ENCODE data around the gene RAD51B. TPM values are rescaled to one million over a fixed set of nuclear protein-coding genes. Genes with fewer than 3 reads are reported as not detected.
A peak's percentile ranks its signal among the peaks of the same experiment; 100 is the strongest.

RAD51B gene
- polyA plus RNA-seq, 3 donors, result 3.6 to 11.6 (median 9.4) TPM

- H3K79me2 ChIP-seq (ENCODE audit: insufficient read depth, low read length), result no peaks in the 10 kb centered on the region
- no peaks in the 10 kb centered on the region for H3K9me3 ChIP-seq (replicated peaks in 1 of 2; ENCODE audit: control insufficient read depth in 1 of 2, insufficient read depth in 1 of 2, low read length in 2 of 2)
- Mint-ChIP-seq H3K9me3 (peaks cover 0 to 6% (median 0%) of the 10 kb centered on the region in 7 donors), H3K4me3 (peak overlapping the region in 1 of 2 donors; percentile 8), H3K27me3 (ENCODE audit: low read depth in 3 of 3) (peaks cover 0 to 6% (median 0%) of the 10 kb centered on the region in 3 donors), H3K27ac (peak overlapping the region; percentile 85 to 95 (median 92)), H3K4me1 (peaks cover 63% of the 10 kb centered on the region), H3K36me3 (peaks cover 7 to 13% of the 10 kb centered on the region in 2 donors)
- H3K36me3 ChIP-seq (replicated peaks in 1 of 2; ENCODE audit: control insufficient read depth in 1 of 2, insufficient read depth in 2 of 2, low read length in 2 of 2), result no peaks in the 10 kb centered on the region
- H3K9ac ChIP-seq (ENCODE audit: insufficient read depth, low read length, poor library complexity, severe bottlenecking), result no peak overlapping the region
- peaks cover 63 to 73% of the 10 kb centered on the region in 2 donors for H3K4me1 ChIP-seq (ENCODE audit: control insufficient read depth in 1 of 2, insufficient read depth in 2 of 2, low read length in 2 of 2)
- H2AFZ ChIP-seq (ENCODE audit: insufficient read depth, low read depth, low read length, poor library complexity, severe bottlenecking), result peak overlapping the region; percentile 54
- TF ChIP-seq CTCF (IDR thresholded peaks at IDR 0.05), result no peak
- H3K4me2 ChIP-seq (replicated peaks; ENCODE audit: extremely low read depth, low read length, poor library complexity, severe bottlenecking), result peak overlapping the region; percentile 54
- H3K4me3 ChIP-seq (replicated peaks in 1 of 3; ENCODE audit: low read depth in 2 of 3, low read length in 3 of 3), result peak overlapping the region in 1 of 3 experiments; percentile 46
- peak overlapping the region; percentile 0 to 90 for H3K27ac ChIP-seq (ENCODE audit: low read depth in 1 of 2, low read length in 2 of 2)
- H4K20me1 ChIP-seq (ENCODE audit: insufficient read depth, low read length), result no peaks in the 10 kb centered on the region
- WGBS (ENCODE audit: insufficient coverage), result no CpG with 5 or more reads among the region's 2 CpGs
- intact Hi-C loops (cut with micrococcal nuclease), result loop anchor here in 1 of 2 donors (10.0 kb wide), 1 partner anchor 297 kb away; no protein-coding TSS in a partner anchor
- peak; percentile 87 to 96 (median 93) for DNase-seq
- no peaks in the 10 kb centered on the region for H3K27me3 ChIP-seq (ENCODE audit: control insufficient read depth in 2 of 2, insufficient read depth in 2 of 2, low read length in 2 of 2)
Measured at GRCh38 chr14:68268197-68268596, 448.6 kb downstream of the RAD51B start.

- intact Hi-C loops (cut with micrococcal nuclease), result loop anchor here in 1 of 2 donors (10.0 kb wide), 1 partner anchor 296 kb away; no protein-coding TSS in a partner anchor
- Histone ChIP-seq H3K79me2 (ENCODE audit: insufficient read depth, low read length) (no peaks in the 10 kb centered on the region), H3K27me3 (ENCODE audit: control insufficient read depth in 2 of 2, insufficient read depth in 2 of 2, low read length in 2 of 2) (no peaks in the 10 kb centered on the region), H3K9ac (ENCODE audit: insufficient read depth, low read length, poor library complexity, severe bottlenecking) (no peak overlapping the region), H3K4me1 (ENCODE audit: control insufficient read depth in 1 of 2, insufficient read depth in 2 of 2, low read length in 2 of 2) (peaks cover 63 to 74% of the 10 kb centered on the region in 2 donors), H3K4me3 (replicated peaks in 1 of 3; ENCODE audit: low read depth in 2 of 3, low read length in 3 of 3) (peak overlapping the region in 1 of 3 experiments; percentile 46), H3K9me3 (replicated peaks in 1 of 2; ENCODE audit: control insufficient read depth in 1 of 2, insufficient read depth in 1 of 2, low read length in 2 of 2) (no peaks in the 10 kb centered on the region), H4K20me1 (ENCODE audit: insufficient read depth, low read length) (no peaks in the 10 kb centered on the region), H3K4me2 (replicated peaks; ENCODE audit: extremely low read depth, low read length, poor library complexity, severe bottlenecking) (peak overlapping the region; percentile 54), H3K27ac (ENCODE audit: low read depth in 1 of 2, low read length in 2 of 2) (peak overlapping the region; percentile 67 to 90), H3K36me3 (replicated peaks in 1 of 2; ENCODE audit: control insufficient read depth in 1 of 2, insufficient read depth in 2 of 2, low read length in 2 of 2) (no peaks in the 10 kb centered on the region), H2AFZ (ENCODE audit: insufficient read depth, low read depth, low read length, poor library complexity, severe bottlenecking) (peak overlapping the region; percentile 43)
- H3K9me3 Mint-ChIP-seq, result peaks cover 0 to 6% (median 0%) of the 10 kb centered on the region in 7 donors
- no peak for DNase-seq
- H3K4me1 Mint-ChIP-seq, result peaks cover 63% of the 10 kb centered on the region
- peaks cover 0 to 6% (median 0%) of the 10 kb centered on the region in 3 donors for H3K27me3 Mint-ChIP-seq (ENCODE audit: low read depth in 3 of 3)
- TF ChIP-seq CTCF (IDR thresholded peaks at IDR 0.05), result no peak
- H3K4me3 Mint-ChIP-seq, result no peak overlapping the region
- peaks cover 7 to 13% of the 10 kb centered on the region in 2 donors for H3K36me3 Mint-ChIP-seq
- peak overlapping the region; percentile 85 to 95 (median 92) for H3K27ac Mint-ChIP-seq
- no CpG with 5 or more reads among the region's 1 CpG for WGBS (ENCODE audit: insufficient coverage)
Measured at GRCh38 chr14:68268719-68269118, 449.1 kb downstream of the RAD51B start.
